ENCODE measurements around the gene THRB.
"Not testable (repeated sequence)": the region's sequence is repeated elsewhere in the genome, so short reads cannot be mapped to it uniquely, and the experiment has no call there.

Gene THRB

DNA sequence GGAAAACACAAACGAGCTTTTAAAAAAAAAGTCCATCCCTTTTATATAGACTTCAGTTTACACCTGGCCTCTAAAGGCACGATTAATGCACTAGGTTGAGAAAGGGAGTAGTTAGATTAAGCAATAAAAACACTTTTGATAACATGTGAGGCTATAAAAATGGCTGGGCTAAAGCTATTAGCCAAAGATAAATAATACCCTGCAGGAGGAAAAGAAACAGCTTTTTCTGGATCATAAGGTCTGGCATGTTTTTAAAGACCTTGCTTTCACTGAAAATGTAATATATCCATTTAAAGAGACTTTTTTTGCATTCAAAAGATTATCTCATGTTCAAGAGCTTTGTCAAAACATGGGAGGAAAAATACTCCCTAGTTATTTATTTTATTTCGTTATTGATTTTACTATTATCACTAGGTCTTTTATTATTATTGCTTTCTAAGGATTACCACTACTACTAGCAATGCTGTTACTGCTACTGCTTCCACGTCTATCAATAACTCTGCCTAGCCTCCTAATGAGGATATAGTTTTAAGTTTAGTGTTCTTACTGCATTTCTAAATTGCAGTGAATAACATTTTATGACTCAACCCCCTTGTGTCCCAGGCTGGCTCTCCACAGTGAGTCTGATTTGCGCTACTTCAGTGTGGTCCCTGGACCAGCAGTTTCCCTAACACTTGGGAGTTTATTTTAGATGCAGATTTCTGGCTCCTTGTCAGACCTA, 93.4 kb downstream of the THRB start:
- DNase-seq = no peak

- no peak for DNase-seq
Observed at GRCh38 chr3:24400450-24400849, 94.2 kb downstream of the THRB start.

GRCh38 chr3:24400015-24400414, 94.6 kb downstream of the THRB start:
- no peak for DNase-seq

GRCh38 chr3:24399614-24400013, 95.0 kb downstream of the THRB start:
- no peak for DNase-seq

GRCh38 chr3:24398712-24399111, 95.9 kb downstream of the THRB start:
- not testable (repeated sequence) for DNase-seq

GRCh38 chr3:24396338-24396737, 98.3 kb downstream of the THRB start:
- no peak for DNase-seq

GRCh38 chr3:24394754-24395153, 99.9 kb downstream of the THRB start:
- no peak for DNase-seq

- no peak for DNase-seq
Observed at GRCh38 chr3:24393316-24393715, 101.3 kb downstream of the THRB start.

- DNase-seq = no peak
Observed at GRCh38 chr3:24390169-24391130, 104.2 kb downstream of the THRB start.

GRCh38 chr3:24389108-24390090, 105.3 kb downstream of the THRB start:
- no peak for DNase-seq

GRCh38 chr3:24388611-24389010, 106.0 kb downstream of the THRB start:
- no peak for DNase-seq

GRCh38 chr3:24388159-24388558, 106.5 kb downstream of the THRB start:
- no peak for DNase-seq

DNA sequence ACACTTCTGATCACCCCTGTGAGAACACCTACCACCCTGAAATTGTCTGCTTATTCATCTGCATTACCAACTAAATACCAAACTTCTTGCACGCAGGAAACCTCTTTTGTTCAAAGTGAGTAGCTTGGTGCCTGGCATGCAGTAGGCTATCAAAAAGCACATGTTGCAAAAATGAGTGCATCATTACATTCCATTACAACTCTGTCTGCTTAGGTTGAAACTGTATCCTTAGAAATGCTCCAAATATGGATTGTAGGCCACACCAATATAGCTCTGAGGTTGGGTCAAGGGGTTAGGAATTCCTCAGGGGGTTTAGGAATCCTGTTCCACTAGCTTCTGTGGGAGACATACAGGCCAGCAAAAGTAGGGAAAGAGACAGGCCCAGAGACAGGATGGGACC, 107.2 kb downstream of the THRB start:
- no peak for DNase-seq

- no peak for DNase-seq
Observed at GRCh38 chr3:24387000-24387399, 107.7 kb downstream of the THRB start.

DNA sequence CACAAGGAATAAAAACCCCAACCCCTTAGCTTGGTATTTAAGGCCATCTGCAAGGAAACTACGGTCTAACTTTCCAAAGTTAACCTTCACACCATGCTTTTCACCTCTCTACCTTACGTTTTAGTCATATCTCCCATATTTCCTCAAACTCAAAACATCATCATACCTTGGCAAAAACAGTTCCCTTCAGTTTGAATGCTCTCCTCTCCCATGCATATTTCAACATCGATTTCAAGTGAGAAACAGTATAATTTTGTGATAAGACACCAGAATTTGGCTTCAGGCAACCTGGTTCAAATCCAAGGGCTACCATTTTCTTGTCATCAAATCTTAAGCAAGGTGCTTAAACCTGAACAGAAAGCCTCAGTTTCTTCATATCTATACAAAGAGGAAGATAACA, 108.2 kb downstream of the THRB start:
- no peak for DNase-seq

DNA sequence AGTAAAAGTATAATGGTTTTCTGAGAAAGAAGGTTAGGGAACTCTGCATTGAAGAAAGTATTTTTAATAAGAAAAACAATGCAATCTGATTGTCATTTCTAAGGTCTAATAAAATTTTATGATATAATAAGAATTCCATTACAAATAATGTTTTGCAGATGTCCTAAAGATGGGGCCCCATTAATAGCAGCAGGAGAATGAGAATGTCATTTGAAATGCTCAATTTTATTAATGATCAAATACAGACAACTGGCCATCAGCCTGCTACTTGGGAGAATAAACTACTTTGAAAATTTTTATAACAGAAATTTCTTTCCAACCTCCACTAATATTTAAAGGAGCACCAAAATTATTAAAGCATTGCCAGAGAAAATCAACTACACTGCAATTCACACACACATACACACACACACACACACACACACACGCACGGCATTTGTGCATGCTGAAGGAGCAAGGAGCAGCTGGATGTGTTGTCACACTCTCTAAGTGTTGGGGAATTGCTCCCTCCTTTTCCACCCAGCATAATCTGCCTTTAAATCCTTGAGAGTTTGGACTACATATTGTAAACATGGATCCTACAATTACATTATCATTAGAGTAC, 109.5 kb downstream of the THRB start:
- DNase-seq = no peak

DNA sequence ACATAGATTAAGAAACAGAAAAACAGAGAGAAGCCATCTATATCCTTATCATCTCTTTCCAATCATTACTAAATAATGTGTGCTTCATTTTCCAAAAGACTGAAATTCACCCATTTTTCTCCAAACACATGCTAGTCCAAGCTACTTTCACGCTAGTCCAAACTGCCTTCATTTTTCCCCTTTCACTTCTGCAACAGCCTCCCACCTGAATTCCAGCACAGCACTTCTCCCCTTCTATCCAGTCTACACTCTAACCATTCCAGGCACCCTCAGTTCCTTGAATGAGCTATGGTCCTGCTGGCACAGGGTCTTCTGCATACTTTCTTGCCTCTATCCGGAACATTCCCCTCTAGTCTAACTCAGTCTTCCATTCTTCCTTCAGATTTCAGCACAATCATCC, 112.0 kb downstream of the THRB start:
- DNase-seq = no peak

DNA sequence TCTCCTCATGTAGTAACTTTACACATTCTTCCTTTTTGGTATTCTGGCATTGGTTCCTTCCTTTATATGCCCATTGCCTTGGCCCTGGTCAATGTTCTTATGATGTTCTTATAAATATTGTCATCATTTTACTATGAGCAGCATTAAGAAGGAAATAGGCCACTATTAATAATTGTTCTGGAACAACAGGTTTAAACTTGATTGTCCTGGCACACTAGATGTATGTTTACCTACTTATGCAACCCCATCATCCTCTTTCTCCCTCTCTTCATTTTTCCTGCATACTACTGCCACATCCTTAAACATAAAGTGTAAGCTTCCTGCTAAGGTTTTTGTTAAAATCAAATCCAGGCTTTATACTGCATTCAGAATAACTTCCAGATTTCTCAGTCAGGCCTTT, 114.7 kb downstream of the THRB start:
- DNase-seq = no peak

GRCh38 chr3:24378313-24378712, 116.3 kb downstream of the THRB start:
- DNase-seq = no peak

DNA sequence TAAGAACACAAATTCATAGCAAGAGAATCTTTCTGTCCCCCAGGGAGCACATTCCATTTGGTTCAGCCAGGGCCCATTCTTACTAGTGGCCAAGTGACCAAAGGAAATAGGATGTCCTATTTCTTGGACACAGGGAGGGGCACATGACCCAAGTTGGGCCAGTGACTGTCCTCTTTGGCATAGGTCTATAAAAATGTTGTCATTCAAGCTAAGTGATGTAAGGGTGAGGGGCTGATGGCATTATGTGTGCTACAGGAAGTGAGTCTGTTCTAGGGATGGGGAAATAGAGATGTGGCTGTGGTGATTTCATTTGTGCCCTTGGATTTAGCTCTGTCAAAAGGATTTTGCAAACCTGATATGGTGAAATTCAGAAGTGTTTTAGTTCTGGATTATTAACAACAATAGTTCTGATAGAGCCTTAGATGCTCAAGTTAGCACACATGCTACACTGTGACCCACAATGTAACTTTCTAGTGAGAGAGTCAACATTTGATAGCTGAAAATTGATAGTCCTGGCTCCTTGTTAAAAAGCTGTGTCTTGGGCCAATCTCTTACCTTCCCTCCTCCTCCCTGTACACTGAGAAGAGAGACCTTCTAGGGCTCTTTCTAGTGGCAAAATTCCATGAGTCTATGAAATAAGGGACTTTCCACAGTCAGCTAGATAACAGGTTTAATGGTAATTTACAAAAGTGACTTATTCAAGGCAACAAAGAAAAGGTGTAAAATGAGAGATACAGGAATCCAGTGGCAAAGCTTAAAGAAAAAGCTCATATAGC, 117.2 kb downstream of the THRB start:
- no peak for DNase-seq

DNA sequence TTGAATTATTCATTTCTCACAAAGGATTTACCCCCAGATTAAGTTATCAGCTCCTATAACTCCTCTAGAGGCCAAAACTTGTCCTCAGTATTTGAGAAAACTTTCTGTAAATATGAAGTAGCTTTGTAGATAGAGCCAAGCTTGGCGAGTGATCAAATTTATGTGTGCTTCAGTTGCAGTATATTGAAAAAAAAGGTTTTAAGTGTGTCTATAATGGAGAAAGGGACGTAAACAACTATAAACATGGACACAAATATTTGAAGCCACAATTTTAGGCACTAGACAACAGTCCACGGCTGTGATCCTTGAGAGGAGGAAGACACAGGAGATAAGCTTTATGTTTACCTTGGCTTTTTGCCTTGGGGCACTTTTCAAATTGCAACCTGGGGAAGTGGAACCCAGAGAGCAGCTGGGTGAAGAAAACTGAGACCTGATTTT, 118.7 kb downstream of the THRB start:
- DNase-seq = no peak

DNA sequence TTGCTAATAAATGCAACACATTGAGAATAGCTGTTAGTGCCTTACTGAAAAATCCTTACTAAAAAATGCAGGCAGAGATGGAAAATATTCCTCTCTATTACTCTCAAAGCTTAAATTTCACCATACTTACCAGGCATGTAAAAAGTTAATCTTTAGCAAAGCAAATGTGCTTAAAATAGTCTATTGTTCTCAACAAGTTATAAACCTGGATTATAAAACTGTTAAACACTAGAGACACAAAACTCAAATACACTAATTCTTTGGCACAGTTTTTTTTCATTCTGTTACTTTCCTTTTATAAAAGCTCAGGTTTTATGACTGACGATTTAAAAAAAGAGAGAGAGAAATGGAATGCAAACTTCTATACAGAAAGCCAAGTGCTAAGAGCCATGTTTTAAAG, 119.8 kb downstream of the THRB start:
- no peak for DNase-seq
